Astrocyte of the cerebellum (primary cell): ENCODE data around the gene TACC3.

Experiments
- DNase-seq: peaks from one replicate; pipeline ENCODE4 v3.0.0-alpha.2; 2011; ENCODE audit warnings: low read depth
- H3K4me3 ChIP-seq: 2 replicates; pipeline ENCODE4 v1.5.1; 2011; ENCODE audit warnings: mild to moderate bottlenecking, low read depth, low read length, moderate library complexity
- CTCF ChIP-seq: IDR thresholded peaks from 2 replicates; pipeline ENCODE4 v1.5.1; 2012; ENCODE audit warnings: low read length, low read depth, moderate library complexity, mild to moderate bottlenecking; ENCODE audit errors: missing control alignments
- in situ Hi-C: cut with HindIII; loops from 2 replicates; pipeline ENCODE4 v1.10.0; 2017; ENCODE audit warnings: low sequenced_read_pairs

TACC3 gene

GRCh38 chr4:1773754-1774153, 52.4 kb downstream of the TACC3 start:
- no peak for TF ChIP-seq CTCF
- in situ Hi-C loops: no loop called here
- DNase-seq: no peak
- no peak overlapping the region for H3K4me3 ChIP-seq

GRCh38 chr4:1775731-1776500, 54.6 kb downstream of the TACC3 start:
- no peak for TF ChIP-seq CTCF
- DNase-seq: no peak
- H3K4me3 ChIP-seq: no peak overlapping the region
- in situ Hi-C loops: no loop called here

GRCh38 chr4:1776521-1777161, 55.3 kb downstream of the TACC3 start:
- no peak for DNase-seq
- TF ChIP-seq CTCF: no peak
- in situ Hi-C loops: no loop called here
- H3K4me3 ChIP-seq: no peak overlapping the region

DNA sequence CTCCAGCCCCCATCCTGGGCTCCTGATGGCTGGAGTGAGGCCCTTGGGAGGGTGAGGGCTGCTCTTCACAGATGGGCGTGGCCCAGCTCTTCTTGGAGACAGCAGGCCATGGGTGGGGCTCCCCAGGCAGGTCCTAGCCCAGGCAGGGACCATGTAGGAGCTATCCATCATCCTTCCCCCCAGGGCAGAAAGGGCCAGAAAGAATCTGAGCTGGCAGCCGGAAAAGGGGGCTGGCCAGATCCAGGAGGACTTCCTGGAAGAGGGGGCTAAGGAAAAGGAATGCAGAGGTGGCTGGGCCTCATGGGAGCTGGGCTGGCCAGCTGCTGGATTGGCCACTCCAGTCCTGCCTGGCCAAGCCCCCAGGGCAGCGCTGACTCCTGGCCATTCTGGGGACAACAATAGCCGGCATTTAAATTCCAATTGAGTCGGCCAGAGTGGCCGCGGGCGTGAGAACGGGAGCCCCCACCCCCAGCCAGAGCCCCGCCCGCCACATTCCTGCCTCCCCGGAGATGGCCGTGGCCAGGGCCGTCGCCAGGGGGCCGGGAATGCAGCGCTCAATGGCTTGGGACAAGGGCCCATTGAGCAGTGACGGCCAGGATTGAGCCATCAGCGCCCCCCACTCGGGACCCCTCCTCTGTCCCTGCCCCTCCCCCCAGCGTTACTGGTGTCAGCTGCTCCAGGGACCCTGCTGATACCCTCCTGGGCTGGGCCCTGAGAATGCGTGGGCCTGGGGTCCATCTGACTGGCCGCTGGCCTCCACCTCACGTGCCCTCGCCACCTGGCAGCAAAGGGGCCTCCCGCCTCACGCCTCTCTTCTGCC, 56.7 kb downstream of the TACC3 start:
- DNase-seq: peak; percentile 3
- in situ Hi-C loops: no loop called here
- no peak overlapping the region for H3K4me3 ChIP-seq
- TF ChIP-seq CTCF: no peak

DNA sequence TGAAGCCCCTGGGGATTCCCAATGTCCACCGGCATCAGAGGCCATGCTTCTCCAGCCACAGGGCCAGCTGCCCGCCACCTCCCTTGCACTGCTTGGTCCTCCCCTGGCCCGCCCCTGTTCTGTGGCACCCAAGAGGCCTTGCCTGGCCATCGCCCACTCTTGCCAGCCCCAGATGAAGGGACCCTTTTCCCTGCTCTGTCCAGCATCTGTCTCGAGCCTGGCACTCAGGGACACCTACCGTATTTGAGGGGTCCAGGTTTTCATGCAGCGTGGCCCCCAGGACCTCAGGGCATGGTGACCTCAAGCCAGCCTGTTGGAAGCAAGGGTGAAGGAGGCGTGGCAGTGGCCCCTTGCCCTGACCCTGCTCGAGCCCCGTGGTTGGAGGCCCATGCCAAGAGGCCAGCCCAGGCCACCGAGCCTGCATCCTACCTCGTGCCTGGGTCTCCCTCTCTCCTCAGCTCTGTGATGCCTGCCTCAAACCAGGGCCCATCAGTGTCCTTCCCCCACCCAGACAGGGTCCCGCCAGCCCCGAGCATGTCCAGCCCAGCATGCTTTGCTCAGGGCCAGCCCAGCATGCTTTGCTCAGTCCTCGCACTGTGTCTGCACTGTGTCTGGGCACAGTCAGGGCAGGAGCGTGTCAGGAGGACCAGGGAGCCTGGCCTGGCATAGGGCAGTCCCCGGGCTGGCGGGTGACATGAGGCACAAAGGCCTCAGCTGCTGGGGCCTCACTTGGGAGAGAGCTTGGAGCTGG, 57.5 kb downstream of the TACC3 start:
- in situ Hi-C loops: no loop called here
- no peak for TF ChIP-seq CTCF
- no peak overlapping the region for H3K4me3 ChIP-seq

More for the DNA sequence above, 57.5 kb downstream of the TACC3 start:
- no peak for DNase-seq
